Measurements from ENCODE around the gene ZDHHC20.
A peak's percentile ranks its signal among the peaks of the same experiment; 100 is the strongest.

ZDHHC20 gene

DNA sequence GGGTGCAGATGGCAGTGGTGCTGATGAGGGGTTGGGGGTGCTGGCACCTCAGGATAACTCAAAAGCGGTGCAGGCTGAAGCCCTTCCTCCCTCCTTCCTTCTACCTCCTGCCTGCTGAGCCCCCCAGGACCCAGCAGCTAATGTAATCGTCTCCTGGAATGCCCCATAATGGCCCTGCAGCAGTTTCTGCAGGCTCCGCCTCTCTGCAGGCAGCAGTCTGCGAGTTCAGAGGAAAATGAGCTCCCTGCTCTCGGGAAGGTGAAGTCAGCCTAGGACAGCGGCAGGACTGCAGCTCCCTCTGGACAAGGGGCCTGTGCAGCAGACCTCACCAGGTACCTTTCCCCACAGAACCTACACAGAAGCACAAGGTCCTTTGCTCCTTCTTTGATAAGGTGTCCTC is 130.9 kb downstream of the ZDHHC20 start:
- TF ChIP-seq EZH2 (optimal IDR thresholded peaks at IDR 0.05; ENCODE audit: low read depth, low read length) = no peak
- TF ChIP-seq EZH2phosphoT487 (IDR thresholded peaks at IDR 0.05; ENCODE audit: low read length) = no peak
- Histone ChIP-seq H3K9me2 (replicated peaks; ENCODE audit: insufficient read depth, low read length) (no peaks in the 10 kb centered on the region), H2AFZ (ENCODE audit: low read length) (no peak overlapping the region), H3K9ac (ENCODE audit: low read length) (no peak overlapping the region), H3K4me2 (ENCODE audit: low read depth, low read length) (peak overlapping the region; percentile 92; the same call in 1 of the 2 replicates), H3F3A (ENCODE audit: insufficient read depth, low read length) (peaks cover 16% of the 10 kb centered on the region; the same call in 1 of the 2 replicates), H3K4me3 (ENCODE audit: low read length) (no peak overlapping the region), H4K20me1 (ENCODE audit: insufficient read depth, low read length) (no peaks in the 10 kb centered on the region), H3K9me3 (replicated peaks; ENCODE audit: insufficient read depth, low read length) (no peaks in the 10 kb centered on the region), H3K79me2 (ENCODE audit: low read length) (peaks cover 12% of the 10 kb centered on the region; the same call in 1 of the 2 replicates), H3K27me3 (replicated peaks; ENCODE audit: insufficient read depth, low read length) (no peaks in the 10 kb centered on the region), H3K27ac (ENCODE audit: low read length) (no peak overlapping the region), H3K4me1 (ENCODE audit: low read length) (peaks cover 14% of the 10 kb centered on the region), H3K36me3 (replicated peaks; ENCODE audit: insufficient read depth, low read length) (no peaks in the 10 kb centered on the region)
- DNase-seq = no peak

DNA sequence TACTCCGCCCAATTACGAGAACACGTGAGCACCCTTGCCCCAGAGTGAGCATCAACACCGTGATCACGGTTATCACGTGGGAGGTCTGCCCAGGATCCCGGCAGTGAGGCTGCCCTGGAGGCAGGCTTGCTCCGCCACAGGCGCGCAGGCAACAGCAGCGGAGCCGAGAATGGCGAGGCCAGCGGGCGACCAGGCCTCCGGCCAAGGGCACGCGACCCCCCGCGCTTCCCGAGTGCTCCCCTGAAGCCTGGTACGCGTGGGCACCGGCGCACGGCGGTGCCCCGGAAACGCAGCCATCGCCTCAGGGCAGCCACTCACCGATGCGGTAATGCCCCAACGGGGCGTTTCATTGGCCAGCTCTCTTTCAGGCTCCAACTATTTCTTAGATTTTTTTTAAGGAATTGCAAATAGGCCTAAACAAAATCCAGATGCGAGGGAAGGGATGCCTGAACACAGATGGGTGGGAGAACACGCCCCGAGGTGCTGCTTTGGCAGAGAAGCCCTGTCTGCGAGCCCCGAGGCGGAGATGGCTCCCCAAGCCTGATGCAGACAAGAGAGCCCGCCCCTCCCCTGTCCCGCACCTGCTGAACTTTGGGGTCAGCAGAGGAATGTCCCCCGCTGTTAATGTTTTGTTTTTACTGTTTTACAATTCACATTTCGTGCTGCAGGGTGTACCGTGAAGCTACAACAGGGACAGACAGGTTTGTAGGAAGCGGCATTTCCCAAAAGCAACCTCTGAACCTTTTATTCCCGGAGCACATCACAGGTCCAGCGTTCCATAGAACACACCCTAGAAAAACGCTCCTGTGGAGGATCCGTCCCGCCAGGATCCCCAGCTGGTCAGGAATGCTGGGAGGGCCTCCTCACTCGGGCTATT is 132.7 kb downstream of the ZDHHC20 start:
- Histone ChIP-seq H3K27ac (ENCODE audit: low read length) (no peak overlapping the region), H3K9ac (ENCODE audit: low read length) (no peak overlapping the region), H4K20me1 (ENCODE audit: insufficient read depth, low read length) (no peaks in the 10 kb centered on the region), H3K4me2 (ENCODE audit: low read depth, low read length) (no peak overlapping the region), H3K36me3 (replicated peaks; ENCODE audit: insufficient read depth, low read length) (no peaks in the 10 kb centered on the region), H3K4me1 (ENCODE audit: low read length) (peaks cover 13% of the 10 kb centered on the region), H3F3A (ENCODE audit: insufficient read depth, low read length) (peaks cover 16% of the 10 kb centered on the region; the same call in 1 of the 2 replicates), H3K9me2 (replicated peaks; ENCODE audit: insufficient read depth, low read length) (no peaks in the 10 kb centered on the region), H3K9me3 (replicated peaks; ENCODE audit: insufficient read depth, low read length) (no peaks in the 10 kb centered on the region), H3K79me2 (ENCODE audit: low read length) (peaks cover 12% of the 10 kb centered on the region; the same call in 1 of the 2 replicates), H2AFZ (ENCODE audit: low read length) (no peak overlapping the region), H3K4me3 (ENCODE audit: low read length) (no peak overlapping the region), H3K27me3 (replicated peaks; ENCODE audit: insufficient read depth, low read length) (no peaks in the 10 kb centered on the region)
- TF ChIP-seq EZH2 (optimal IDR thresholded peaks at IDR 0.05; ENCODE audit: low read depth, low read length) (no peak), EZH2phosphoT487 (IDR thresholded peaks at IDR 0.05; ENCODE audit: low read length) (no peak)
- TF ChIP-seq, protein P1, sequence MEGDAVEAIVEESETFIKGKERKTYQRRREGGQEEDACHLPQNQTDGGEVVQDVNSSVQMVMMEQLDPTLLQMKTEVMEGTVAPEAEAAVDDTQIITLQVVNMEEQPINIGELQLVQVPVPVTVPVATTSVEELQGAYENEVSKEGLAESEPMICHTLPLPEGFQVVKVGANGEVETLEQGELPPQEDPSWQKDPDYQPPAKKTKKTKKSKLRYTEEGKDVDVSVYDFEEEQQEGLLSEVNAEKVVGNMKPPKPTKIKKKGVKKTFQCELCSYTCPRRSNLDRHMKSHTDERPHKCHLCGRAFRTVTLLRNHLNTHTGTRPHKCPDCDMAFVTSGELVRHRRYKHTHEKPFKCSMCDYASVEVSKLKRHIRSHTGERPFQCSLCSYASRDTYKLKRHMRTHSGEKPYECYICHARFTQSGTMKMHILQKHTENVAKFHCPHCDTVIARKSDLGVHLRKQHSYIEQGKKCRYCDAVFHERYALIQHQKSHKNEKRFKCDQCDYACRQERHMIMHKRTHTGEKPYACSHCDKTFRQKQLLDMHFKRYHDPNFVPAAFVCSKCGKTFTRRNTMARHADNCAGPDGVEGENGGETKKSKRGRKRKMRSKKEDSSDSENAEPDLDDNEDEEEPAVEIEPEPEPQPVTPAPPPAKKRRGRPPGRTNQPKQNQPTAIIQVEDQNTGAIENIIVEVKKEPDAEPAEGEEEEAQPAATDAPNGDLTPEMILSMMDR (IDR thresholded peaks at IDR 0.05; ENCODE audit: low read length) = no peak
- no peak for DNase-seq

DNA sequence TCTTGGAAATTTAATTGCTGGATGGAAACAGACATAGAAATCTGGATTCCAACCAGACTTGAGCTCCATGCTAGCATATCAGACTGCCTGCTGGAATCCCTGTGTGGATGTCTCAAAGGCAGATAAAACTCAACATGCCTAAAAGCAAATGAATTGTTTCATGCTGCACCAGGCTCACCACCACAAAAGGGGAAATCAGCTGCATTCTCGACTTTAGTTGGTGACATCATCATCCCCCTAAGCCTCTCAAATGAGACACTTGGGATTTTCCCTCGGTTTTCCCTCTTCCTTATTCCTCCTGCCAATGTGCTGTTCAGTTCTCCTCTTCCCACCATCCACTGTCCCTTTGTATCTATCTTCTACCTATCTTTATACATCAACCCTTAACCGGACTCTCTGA is 134.3 kb downstream of the ZDHHC20 start:
- no peak overlapping the region for H3K4me2 ChIP-seq (ENCODE audit: low read depth, low read length)

More for the DNA sequence above, 134.3 kb downstream of the ZDHHC20 start:
- no peaks in the 10 kb centered on the region for H3K9me3 ChIP-seq (replicated peaks; ENCODE audit: insufficient read depth, low read length)
- no peak overlapping the region for H3K9ac ChIP-seq (ENCODE audit: low read length)
- peaks cover 12% of the 10 kb centered on the region; the same call in 1 of the 2 replicates for H3K79me2 ChIP-seq (ENCODE audit: low read length)
- no peaks in the 10 kb centered on the region for H4K20me1 ChIP-seq (ENCODE audit: insufficient read depth, low read length)
- no peak for DNase-seq
- H2AFZ ChIP-seq (ENCODE audit: low read length) = no peak overlapping the region
- H3K36me3 ChIP-seq (replicated peaks; ENCODE audit: insufficient read depth, low read length) = no peaks in the 10 kb centered on the region
- H3K9me2 ChIP-seq (replicated peaks; ENCODE audit: insufficient read depth, low read length) = no peaks in the 10 kb centered on the region
- H3F3A ChIP-seq (ENCODE audit: insufficient read depth, low read length) = 0 out of 2 replicates have a peak, but pooled peaks cover 4% of the 10 kb centered on the region
- no peaks in the 10 kb centered on the region for H3K27me3 ChIP-seq (replicated peaks; ENCODE audit: insufficient read depth, low read length)
- no peak for TF ChIP-seq EZH2phosphoT487 (IDR thresholded peaks at IDR 0.05; ENCODE audit: low read length)
- TF ChIP-seq, protein P1 (IDR thresholded peaks at IDR 0.05; ENCODE audit: low read length) = no peak
- TF ChIP-seq EZH2 (optimal IDR thresholded peaks at IDR 0.05; ENCODE audit: low read depth, low read length) = no peak
- no peak overlapping the region for H3K4me3 ChIP-seq (ENCODE audit: low read length)
- no peak overlapping the region for H3K27ac ChIP-seq (ENCODE audit: low read length)
- peaks cover 6% of the 10 kb centered on the region; the same call in 1 of the 2 replicates for H3K4me1 ChIP-seq (ENCODE audit: low read length)
